HCT116 (cell line): ENCODE results near the gene RFPL1. TPM values are rescaled to one million over a fixed set of nuclear protein-coding genes. Genes with fewer than 3 reads are reported as not detected.

Experiments used
- ATAC-seq: fragments of 200-7000 bp; cut with Tn5 transposase; 2 replicates; pipeline ENCODE4 v1.9.1; 2020; ENCODE audit warnings: mild to moderate bottlenecking, moderate library complexity
- BruUV-seq: library from RNA; stranded (reverse); fragments of 400-500 nt; replicated peaks from 2 replicates; lab custom pipeline; 2021; lab: Mats Ljungman, UMichigan
- CTCF ChIA-PET: fragments of 300-600 bp; sonication (Branson Sonifier 250); formaldehyde crosslinking; loops from one replicate; lab custom pipeline; 2021; ENCODE audit warnings: antibody characterized with exemption; lab: Charles Lee
- POLR2A ChIA-PET: fragments of 300-600, 350-600 bp; sonication (Branson Sonifier 250); formaldehyde crosslinking; loops from one replicate; lab custom pipeline; 2021; ENCODE audit warnings: antibody characterized with exemption; lab: Charles Lee
- RAD21 ChIA-PET, 2 experiments: fragments of 300-600 bp; sonication (Branson Sonifier 250); formaldehyde crosslinking; loops; one replicate each; lab custom pipeline; 2023; ENCODE audit warnings: low total read pairs in 2 of 2; ENCODE audit not compliant: uncharacterized antibody in 2 of 2, unreplicated experiment in 2 of 2, low non-redundant PET in 1 of 2; lab: Charles Lee
- DNase-seq: peaks from one replicate; pipeline ENCODE4 v3.0.0-alpha.2; 2010; ENCODE audit warnings: low read depth, low spot score
- H2AFZ ChIP-seq: fragments of 200-600 bp; shearing (Covaris generic), sonication (generic); 2 replicates; pipeline ENCODE4 v1.6.1; 2017; ENCODE audit warnings: low read depth, mixed run types, mixed read lengths, antibody characterized with exemption, low read length; ENCODE audit not compliant: poor library complexity, severe bottlenecking
- H3K27ac ChIP-seq: 2 replicates; pipeline ENCODE4 v1.5.1; 2012; ENCODE audit warnings: low read depth, low read length
- H3K27me3 ChIP-seq: fragments of 200-600 bp; sonication (generic); 2 replicates; pipeline ENCODE4 v1.6.1; 2016; ENCODE audit warnings: mixed run types, low read length, mixed read lengths; ENCODE audit not compliant: insufficient read depth
- H3K36me3 ChIP-seq, 2 experiments: fragments of 200-500 bp in 1 of 2; fragments of 200-600 bp in 1 of 2; sonication (Bioruptor generic) in 1 of 2; sonication (generic) in 1 of 2; 2 replicates each; pipeline versions ENCODE4 v1.5.1 to v1.6.1; 2014 to 2016; ENCODE audit warnings: low read length in 2 of 2, inconsistent platforms in 1 of 2, mixed read lengths in 1 of 2, mixed run types in 1 of 2; ENCODE audit not compliant: insufficient read depth in 2 of 2, control insufficient read depth in 1 of 2
- H3K4me1 ChIP-seq, 2 experiments: fragments of 200-600 bp in 1 of 2; sonication (generic) in 1 of 2; 2 replicates each; pipeline versions ENCODE4 v1.5.1 to v1.6.1; 2012 to 2017; ENCODE audit warnings: low read length in 2 of 2, inconsistent platforms in 1 of 2, mild to moderate bottlenecking in 1 of 2, mixed read lengths in 1 of 2, mixed run types in 1 of 2, moderate library complexity in 1 of 2; ENCODE audit not compliant: insufficient read depth in 2 of 2, control insufficient read depth in 1 of 2
- H3K4me2 ChIP-seq: fragments of 200-600 bp; sonication (generic); 2 replicates; pipeline ENCODE4 v1.6.1; 2017; ENCODE audit warnings: mixed run types, low read length, mixed read lengths
- H3K4me3 ChIP-seq, 2 experiments: fragments of 200-600 bp in 1 of 2; sonication (generic) in 1 of 2; replicated peaks in 1 of 2; 2 replicates each; pipeline ENCODE4 v1.5.1; 2011 to 2016; ENCODE audit warnings: low read length in 2 of 2, control low read depth in 1 of 2, low read depth in 1 of 2, mild to moderate bottlenecking in 1 of 2, mixed read lengths in 1 of 2, mixed run types in 1 of 2
- H3K79me2 ChIP-seq: fragments of 200-600 bp; sonication (generic); 2 replicates; pipeline ENCODE4 v1.6.1; 2017; ENCODE audit warnings: mild to moderate bottlenecking, mixed run types, low read length, moderate library complexity, mixed read lengths; ENCODE audit not compliant: insufficient read depth
- H3K9ac ChIP-seq: fragments of 200-600 bp; sonication (generic); 2 replicates; pipeline ENCODE4 v1.6.1; 2016; ENCODE audit warnings: low read length, mixed read lengths
- H3K9me2 ChIP-seq: fragments of 200-600 bp; sonication (generic), shearing (Covaris generic); 2 replicates; pipeline ENCODE4 v1.6.1; 2017; ENCODE audit warnings: mixed run types, mild to moderate bottlenecking, moderate library complexity; ENCODE audit not compliant: insufficient read depth
- H3K9me3 ChIP-seq, 2 experiments: fragments of 200-500 bp in 1 of 2; fragments of 200-600 bp in 1 of 2; sonication (Bioruptor generic) in 1 of 2; sonication (generic) in 1 of 2; 2 replicates each; pipeline ENCODE4 v1.6.1; 2014 to 2017; ENCODE audit warnings: low read length in 2 of 2, mixed read lengths in 2 of 2, inconsistent platforms in 1 of 2, low read depth in 1 of 2, mild to moderate bottlenecking in 1 of 2, mixed run types in 1 of 2, moderate library complexity in 1 of 2; ENCODE audit not compliant: control insufficient read depth in 1 of 2, insufficient read depth in 1 of 2
- H4K20me1 ChIP-seq: fragments of 200-600 bp; sonication (generic), shearing (Covaris generic); 2 replicates; pipeline ENCODE4 v1.6.1; 2017; ENCODE audit warnings: mixed run types, mild to moderate bottlenecking, moderate library complexity; ENCODE audit not compliant: insufficient read depth
- CBX3 ChIP-seq: IDR thresholded peaks from 2 replicates; pipeline ENCODE4 v1.6.1; 2012; ENCODE audit warnings: low read depth
- CTCF ChIP-seq, 3 experiments: fragments of 200-600 bp in 1 of 3; sonication (generic) in 1 of 3; IDR thresholded peaks in 2 of 3; conservative IDR thresholded peaks in 1 of 3; 2 replicates each; pipeline ENCODE4 v1.5.1; 2012 to 2017; ENCODE audit warnings: low read depth in 2 of 3, low read length in 2 of 3, antibody characterized with exemption in 1 of 3, borderline replicate concordance in 1 of 3, control low read depth in 1 of 3, mild to moderate bottlenecking in 1 of 3, mixed read lengths in 1 of 3, mixed run types in 1 of 3, moderate library complexity in 1 of 3; ENCODE audit not compliant: insufficient read depth in 1 of 3
- EGR1 ChIP-seq: IDR thresholded peaks from 2 replicates; pipeline ENCODE4 v1.6.1; 2012; ENCODE audit warnings: low read depth
- ELF1 ChIP-seq: IDR thresholded peaks from 2 replicates; pipeline ENCODE4 v1.6.1; 2012; ENCODE audit warnings: low read depth, borderline replicate concordance
- EZH2phosphoT487 ChIP-seq: fragments of 200-600 bp; IDR thresholded peaks from 2 replicates; pipeline ENCODE4 v1.6.1; 2018; ENCODE audit warnings: antibody characterized with exemption, borderline replicate concordance
- POLR2A ChIP-seq: IDR thresholded peaks from 2 replicates; pipeline ENCODE4 v1.7.0; 2011; ENCODE audit warnings: borderline replicate concordance; ENCODE audit not compliant: insufficient read depth, insufficient read length; ENCODE audit errors: extremely low read depth
- SIN3A ChIP-seq: IDR thresholded peaks from 2 replicates; pipeline ENCODE4 v1.6.1; 2012; ENCODE audit warnings: low read depth
- SRF ChIP-seq: IDR thresholded peaks from 2 replicates; pipeline ENCODE4 v1.6.1; 2012; ENCODE audit warnings: low read depth
- TCF7L2 ChIP-seq: IDR thresholded peaks from 2 replicates; pipeline ENCODE4 v1.7.0; 2011; ENCODE audit warnings: borderline replicate concordance, inconsistent platforms; ENCODE audit not compliant: insufficient read depth, insufficient read length; ENCODE audit errors: extremely low read depth
- ZBTB33 ChIP-seq: IDR thresholded peaks from 2 replicates; pipeline ENCODE4 v1.6.1; 2011; ENCODE audit warnings: mild to moderate bottlenecking, low read length, moderate library complexity; ENCODE audit not compliant: insufficient replicate concordance; ENCODE audit errors: extremely low read depth
- ZFX ChIP-seq: fragments of 450-650 bp; IDR thresholded peaks from 2 replicates; pipeline ENCODE4 v1.6.1; 2017
- intact Hi-C: fragments of 100-400 bp; cut with micrococcal nuclease; formaldehyde crosslinking; loops from 2 replicates; pipeline ENCODE4 v1.10.0; 2022
- total RNA-seq: library from RNA; stranded (reverse); gene quantifications from one replicate; pipeline ENCODE4 v1.2.1, GENCODE V29; 2021; ENCODE audit not compliant: unreplicated experiment
- TF ChIP-seq, protein P1 (sequence below): IDR thresholded peaks from 2 replicates; pipeline ENCODE4 v1.6.1; 2012
- TF ChIP-seq, protein P2 (sequence below): IDR thresholded peaks from 2 replicates; pipeline ENCODE4 v1.6.1; 2012
- TF ChIP-seq, protein P3 (sequence below): IDR thresholded peaks from 2 replicates; pipeline ENCODE4 v1.6.1; 2012; ENCODE audit warnings: low read depth

The RFPL1 gene
- total RNA-seq, 1 experiment from 2014 or later = not detected

- TF ChIP-seq CTCF (IDR thresholded peaks at IDR 0.05 in 2 of 3, conservative IDR thresholded peaks at IDR 0.05 in 1 of 3; ENCODE audit: borderline replicate concordance in 1 of 3, insufficient read depth in 1 of 3, low read depth in 2 of 3, low read length in 2 of 3) (no peak), CBX3 (no peak), ZBTB33 (no peak), ZFX (no peak), EGR1 (no peak)
- TF ChIP-seq, protein P1, sequence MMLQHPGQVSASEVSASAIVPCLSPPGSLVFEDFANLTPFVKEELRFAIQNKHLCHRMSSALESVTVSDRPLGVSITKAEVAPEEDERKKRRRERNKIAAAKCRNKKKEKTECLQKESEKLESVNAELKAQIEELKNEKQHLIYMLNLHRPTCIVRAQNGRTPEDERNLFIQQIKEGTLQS = no peak
- TF ChIP-seq, all 23 proteins: peak for 0
Observed at GRCh38 chr22:29396126-29396525, 42.3 kb upstream of the RFPL1 start (continued).

GRCh38 chr22:29397791-29398190 lies 40.6 kb upstream of the RFPL1 start:
- no peak for ATAC-seq
- POLR2A ChIA-PET = no interaction called here
- Histone ChIP-seq H3K27ac (no peak overlapping the region), H3K9ac (no peak overlapping the region), H3K9me2 (no peaks in the 10 kb centered on the region), H3K4me1 (peaks cover 7 to 15% of the 10 kb centered on the region in 2 experiments), H3K9me3 (no peaks in the 10 kb centered on the region), H3K27me3 (no peaks in the 10 kb centered on the region), H2AFZ (no peak overlapping the region), H3K4me3 (no peak overlapping the region), H3K4me2 (no peak overlapping the region), H4K20me1 (no peaks in the 10 kb centered on the region), H3K36me3 (no peaks in the 10 kb centered on the region), H3K79me2 (no peaks in the 10 kb centered on the region)
- BruUV-seq = no TSS peak
- intact Hi-C loops = loop anchor here (10.0 kb wide), 1 partner anchor 227 kb away; no protein-coding TSS in a partner anchor
- CTCF ChIA-PET = no interaction called here
- RAD21 ChIA-PET = no interaction called here
- DNase-seq = no peak
- TF ChIP-seq, protein P2, sequence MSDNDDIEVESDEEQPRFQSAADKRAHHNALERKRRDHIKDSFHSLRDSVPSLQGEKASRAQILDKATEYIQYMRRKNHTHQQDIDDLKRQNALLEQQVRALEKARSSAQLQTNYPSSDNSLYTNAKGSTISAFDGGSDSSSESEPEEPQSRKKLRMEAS = no peak
- TF ChIP-seq POLR2A (no peak), SIN3A (no peak), ELF1 (no peak), EZH2phosphoT487 (no peak), CTCF (IDR thresholded peaks at IDR 0.05 in 2 of 3, conservative IDR thresholded peaks at IDR 0.05 in 1 of 3; ENCODE audit: borderline replicate concordance in 1 of 3, insufficient read depth in 1 of 3, low read depth in 2 of 3, low read length in 2 of 3) (no peak), SRF (no peak), TCF7L2 (no peak)
- TF ChIP-seq, protein P3, sequence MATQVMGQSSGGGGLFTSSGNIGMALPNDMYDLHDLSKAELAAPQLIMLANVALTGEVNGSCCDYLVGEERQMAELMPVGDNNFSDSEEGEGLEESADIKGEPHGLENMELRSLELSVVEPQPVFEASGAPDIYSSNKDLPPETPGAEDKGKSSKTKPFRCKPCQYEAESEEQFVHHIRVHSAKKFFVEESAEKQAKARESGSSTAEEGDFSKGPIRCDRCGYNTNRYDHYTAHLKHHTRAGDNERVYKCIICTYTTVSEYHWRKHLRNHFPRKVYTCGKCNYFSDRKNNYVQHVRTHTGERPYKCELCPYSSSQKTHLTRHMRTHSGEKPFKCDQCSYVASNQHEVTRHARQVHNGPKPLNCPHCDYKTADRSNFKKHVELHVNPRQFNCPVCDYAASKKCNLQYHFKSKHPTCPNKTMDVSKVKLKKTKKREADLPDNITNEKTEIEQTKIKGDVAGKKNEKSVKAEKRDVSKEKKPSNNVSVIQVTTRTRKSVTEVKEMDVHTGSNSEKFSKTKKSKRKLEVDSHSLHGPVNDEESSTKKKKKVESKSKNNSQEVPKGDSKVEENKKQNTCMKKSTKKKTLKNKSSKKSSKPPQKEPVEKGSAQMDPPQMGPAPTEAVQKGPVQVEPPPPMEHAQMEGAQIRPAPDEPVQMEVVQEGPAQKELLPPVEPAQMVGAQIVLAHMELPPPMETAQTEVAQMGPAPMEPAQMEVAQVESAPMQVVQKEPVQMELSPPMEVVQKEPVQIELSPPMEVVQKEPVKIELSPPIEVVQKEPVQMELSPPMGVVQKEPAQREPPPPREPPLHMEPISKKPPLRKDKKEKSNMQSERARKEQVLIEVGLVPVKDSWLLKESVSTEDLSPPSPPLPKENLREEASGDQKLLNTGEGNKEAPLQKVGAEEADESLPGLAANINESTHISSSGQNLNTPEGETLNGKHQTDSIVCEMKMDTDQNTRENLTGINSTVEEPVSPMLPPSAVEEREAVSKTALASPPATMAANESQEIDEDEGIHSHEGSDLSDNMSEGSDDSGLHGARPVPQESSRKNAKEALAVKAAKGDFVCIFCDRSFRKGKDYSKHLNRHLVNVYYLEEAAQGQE = no peak
